GM21529 (cell line): ENCODE data around the gene PUM1.
"Not testable (repeated sequence)": the region's sequence is repeated elsewhere in the genome, so short reads cannot be mapped to it uniquely, and the experiment has no call there.

Source experiments
- ATAC-seq: cut with Tn5 transposase; IDR thresholded peaks from one replicate; pipeline ENCODE4 v1.9.1; 2021; ENCODE audit not compliant: unreplicated experiment

PUM1 gene

DNA sequence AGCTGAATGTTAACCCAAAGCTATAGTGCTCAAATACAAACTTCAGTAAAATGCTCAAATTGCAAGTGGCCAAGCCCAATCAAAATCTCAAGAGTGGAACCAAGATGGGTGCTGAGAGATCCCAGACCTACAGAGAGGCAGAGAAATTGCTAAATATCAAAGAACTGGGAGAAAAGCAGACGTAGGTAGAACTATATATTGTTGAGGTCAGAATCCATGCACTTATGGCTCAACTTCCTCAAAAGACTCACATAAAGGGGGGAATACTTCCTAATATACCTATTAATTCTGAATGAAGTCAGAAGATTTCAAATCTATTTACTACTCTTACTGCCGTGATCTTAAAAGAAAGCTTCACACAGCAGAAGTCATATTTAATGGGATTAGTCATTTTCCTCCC, 65.2 kb downstream of the PUM1 start:
- no peak for ATAC-seq

DNA sequence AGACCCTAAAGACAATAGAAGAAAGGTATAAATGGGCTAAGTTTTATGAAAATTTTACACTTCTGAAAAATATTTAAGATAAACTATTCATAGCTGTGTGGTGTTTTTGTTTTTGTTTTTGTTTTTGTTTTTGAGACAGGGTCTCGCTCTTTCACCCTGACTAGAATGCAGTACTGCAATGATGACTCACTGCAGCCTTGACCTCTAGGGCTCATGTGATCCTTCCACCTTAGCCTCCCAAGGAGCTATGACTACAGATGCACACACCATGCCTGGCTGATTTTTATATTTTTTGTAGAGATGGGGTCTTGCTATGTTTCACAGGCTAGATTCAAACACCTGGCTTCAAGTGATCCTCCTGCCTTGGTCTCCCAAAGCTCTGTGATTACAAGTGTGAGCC, 66.6 kb downstream of the PUM1 start:
- no peak for ATAC-seq

- ATAC-seq = no peak
Measured at GRCh38 chr1:30998171-30998570, 67.3 kb downstream of the PUM1 start.

GRCh38 chr1:30997463-30998057, 68.0 kb downstream of the PUM1 start:
- ATAC-seq = no peak

- ATAC-seq = no peak
Measured at GRCh38 chr1:30995990-30996612, 69.4 kb downstream of the PUM1 start.

GRCh38 chr1:30991862-30992606, 73.5 kb downstream of the PUM1 start:
- no peak for ATAC-seq

- ATAC-seq = no peak
Measured at GRCh38 chr1:30990591-30990990, 74.9 kb downstream of the PUM1 start.

GRCh38 chr1:30988045-30988444, 77.5 kb downstream of the PUM1 start:
- ATAC-seq = no peak

DNA sequence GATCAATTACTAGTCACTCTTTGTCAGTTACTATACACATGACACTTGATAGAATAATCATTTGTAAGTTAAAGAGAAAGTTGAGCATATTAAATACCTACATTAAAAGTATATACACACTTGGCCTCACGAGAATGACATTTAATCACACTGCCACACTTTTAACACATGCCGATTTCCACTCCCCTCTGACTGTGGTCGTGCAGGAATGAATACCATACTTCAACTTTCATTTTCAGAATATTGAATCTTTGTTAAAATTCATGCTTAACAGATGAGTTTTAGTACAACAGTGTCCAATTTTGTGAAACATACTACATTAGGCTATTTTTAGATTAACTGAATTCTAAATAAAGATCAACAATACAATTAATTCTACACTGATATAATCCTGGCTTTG, 78.8 kb downstream of the PUM1 start:
- ATAC-seq = no peak

DNA sequence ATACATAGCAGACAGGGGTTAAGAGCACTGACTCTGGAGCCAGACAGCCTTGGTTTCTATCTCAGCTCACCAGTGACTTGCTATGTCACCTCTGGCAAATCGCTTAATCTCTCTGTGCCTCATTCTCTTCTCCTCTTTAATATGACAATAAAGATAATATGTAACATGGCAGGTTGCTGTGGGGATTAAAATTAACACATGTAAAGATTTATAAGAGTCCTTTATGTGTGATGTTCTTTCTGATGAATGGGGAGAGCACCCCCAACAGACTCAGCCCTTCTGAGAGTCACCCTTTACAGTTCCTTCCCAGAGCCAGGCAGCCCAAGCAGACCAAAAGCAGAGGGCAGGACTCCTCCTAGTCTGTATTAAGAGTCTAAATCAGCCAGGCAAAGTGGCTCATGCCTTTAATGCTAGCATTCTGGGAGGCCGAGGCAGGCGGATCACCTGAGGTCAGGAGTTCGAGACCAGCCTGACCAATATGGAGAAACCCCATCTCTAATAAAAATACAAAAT, 80.5 kb downstream of the PUM1 start:
- ATAC-seq = no peak

DNA sequence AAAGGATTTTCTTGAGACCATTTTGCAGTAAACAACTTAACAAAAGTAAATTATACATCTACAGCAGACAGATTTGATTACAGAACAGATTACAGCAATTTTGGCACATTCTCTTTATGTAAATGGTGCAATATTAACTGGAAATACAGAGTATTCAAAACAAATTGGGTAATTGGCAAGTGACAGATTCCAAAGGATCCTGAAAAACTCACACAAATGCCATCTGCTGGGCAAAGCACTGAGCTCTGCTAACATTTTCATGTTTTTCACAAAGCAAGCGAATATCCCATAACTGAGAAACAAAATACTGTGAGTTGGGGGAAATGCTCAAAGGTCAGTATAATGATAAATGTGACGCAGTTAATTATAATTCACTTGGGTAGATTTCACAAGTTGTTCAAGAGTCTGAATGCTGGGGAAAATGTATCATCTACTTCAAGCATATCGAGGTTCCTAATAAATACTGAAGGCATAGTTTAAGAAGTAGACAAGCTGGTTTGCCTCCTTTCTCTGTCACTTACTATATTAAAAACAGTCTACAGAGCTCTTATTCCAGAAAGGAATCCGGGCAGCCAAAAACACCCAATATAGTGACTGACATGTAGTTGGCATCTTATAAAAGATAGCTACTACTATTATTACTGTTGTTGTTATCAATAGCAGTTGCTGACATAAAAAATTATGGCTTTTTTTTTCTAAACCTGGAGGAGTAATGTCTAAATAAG, 81.2 kb downstream of the PUM1 start:
- ATAC-seq = no peak

- ATAC-seq = no peak
Measured at GRCh38 chr1:30982937-30983336, 82.6 kb downstream of the PUM1 start.

GRCh38 chr1:30982431-30982830, 83.1 kb downstream of the PUM1 start:
- ATAC-seq = no peak

DNA sequence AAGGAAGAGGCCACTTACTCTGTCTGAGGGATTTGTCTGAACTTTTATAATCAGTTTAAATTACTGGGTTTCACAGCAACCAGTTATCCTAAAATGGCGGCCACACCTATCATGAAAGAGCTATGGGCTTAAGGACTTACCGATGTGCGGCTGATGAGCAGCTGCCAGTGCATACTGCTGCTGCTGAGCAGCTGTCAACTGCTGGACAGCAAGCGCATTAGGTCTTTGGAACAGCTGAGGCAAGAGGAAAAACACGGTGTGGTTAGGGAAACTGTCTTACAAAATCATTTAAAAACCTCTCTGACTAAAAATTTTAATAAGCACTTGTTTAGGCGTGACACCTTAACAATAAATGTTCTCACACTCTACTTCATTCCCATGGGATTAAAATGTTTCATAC, 84.3 kb downstream of the PUM1 start:
- ATAC-seq = no peak

DNA sequence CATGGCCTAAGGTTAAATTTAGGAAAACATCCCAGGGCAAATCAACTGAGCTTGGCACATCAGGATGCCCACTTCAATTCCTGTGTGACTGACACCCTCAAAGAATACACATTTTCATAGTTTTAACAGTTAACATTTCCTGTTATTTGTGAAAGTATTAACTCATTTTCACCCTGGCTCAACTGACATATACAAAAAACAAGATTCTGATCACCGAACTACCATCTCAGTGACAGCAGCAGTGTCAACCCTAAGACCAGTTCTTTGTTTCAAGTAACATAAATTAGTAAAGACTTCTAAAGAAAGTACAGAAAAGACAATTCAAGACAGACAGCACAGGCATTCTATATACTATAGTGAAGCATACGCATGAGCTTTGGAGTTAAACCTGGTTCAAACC, 88.0 kb downstream of the PUM1 start:
- no peak for ATAC-seq

DNA sequence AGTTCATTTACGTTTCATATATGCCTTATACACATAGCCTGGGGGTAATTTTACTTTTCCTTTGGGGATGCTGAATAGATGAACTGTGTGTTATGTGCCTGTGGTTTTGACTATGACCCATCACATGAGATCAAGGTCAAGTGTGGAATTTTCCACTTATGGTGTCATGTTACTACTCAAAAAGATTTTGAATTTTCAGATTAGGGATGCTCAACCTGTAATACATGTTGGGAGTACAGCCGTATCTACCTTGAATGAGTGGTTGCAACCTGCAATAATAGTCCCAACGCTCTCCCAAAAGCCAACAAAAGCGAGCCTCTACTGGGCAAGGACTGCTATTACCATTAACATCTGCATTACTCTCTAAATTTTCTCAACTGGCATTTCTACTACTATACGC, 88.4 kb downstream of the PUM1 start:
- ATAC-seq = no peak

- ATAC-seq = no peak
Measured at GRCh38 chr1:30976143-30976542, 89.4 kb downstream of the PUM1 start.

- ATAC-seq = no peak
Measured at GRCh38 chr1:30975217-30975616, 90.3 kb downstream of the PUM1 start.

DNA sequence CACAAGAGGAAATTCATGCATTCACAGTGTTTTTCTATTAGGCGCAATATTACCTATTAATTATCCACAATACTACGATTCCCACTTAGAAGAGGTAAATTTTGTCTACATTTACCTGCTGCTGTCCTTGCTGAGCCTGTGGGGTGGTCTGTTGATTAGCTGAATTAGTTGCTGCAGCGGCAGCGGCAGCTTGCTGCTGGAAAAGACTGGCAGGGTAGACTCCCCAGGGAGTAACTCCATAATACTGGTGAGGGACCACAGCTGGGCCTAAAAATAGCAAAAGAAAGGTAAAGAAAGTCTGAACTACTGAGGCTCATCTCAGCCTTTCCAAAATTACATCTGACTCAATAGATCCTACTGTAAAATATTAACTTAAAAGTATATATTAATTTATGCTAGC, 91.0 kb downstream of the PUM1 start:
- no peak for ATAC-seq

- not testable (repeated sequence) for ATAC-seq
Measured at GRCh38 chr1:30972349-30972748, 93.2 kb downstream of the PUM1 start.

DNA sequence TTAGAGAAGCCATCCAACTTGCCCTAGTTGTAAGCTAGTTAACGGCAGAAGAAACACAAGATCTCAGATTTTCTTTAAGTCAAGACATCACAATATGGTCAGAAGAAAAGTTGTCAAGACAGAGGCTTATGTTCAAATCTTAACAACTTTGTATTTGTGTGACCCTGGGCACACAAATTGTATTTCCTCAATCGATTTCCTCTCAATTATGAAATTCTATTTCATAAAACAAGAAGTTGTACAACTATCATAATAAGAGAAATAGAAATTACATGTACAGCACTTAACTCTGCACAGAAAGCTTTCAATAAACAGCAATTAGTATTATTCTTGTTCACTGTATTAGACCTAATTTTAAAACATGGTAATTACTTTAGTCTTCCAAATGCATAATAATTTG, 94.0 kb downstream of the PUM1 start:
- no peak for ATAC-seq

DNA sequence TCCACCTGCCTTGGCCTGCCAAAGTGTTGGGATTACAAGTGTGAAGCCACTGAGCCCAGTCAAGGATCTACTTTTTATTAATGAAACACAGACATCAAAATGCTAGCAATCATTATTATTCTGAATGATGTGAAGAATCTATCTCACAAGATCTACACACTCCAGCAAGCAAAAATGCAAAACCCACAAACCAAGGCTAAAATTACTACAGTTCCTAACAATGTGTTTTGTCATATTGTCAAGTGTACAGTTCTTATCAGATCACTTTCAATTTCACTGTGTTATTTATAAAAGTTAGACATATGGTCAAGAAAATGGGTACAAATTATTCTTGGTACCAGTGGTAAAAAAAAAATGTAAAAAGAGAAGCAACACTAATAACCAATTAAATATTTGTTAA, 95.6 kb downstream of the PUM1 start:
- no peak for ATAC-seq
